SU-DHL-6 (cell line): ENCODE results near the gene PRDM7.

Source experiments
- EZH2phosphoT487 ChIP-seq: fragments of 200-600 bp; sonication (generic), shearing (Covaris generic); conservative IDR thresholded peaks from 2 replicates; pipeline ENCODE4 v1.6.1; 2018; ENCODE audit warnings: mild to moderate bottlenecking, antibody characterized with exemption, low read length, moderate library complexity, mixed read lengths
- TF ChIP-seq, protein P1 (sequence below): fragments of 200-600 bp; sonication (generic); IDR thresholded peaks from one replicate; pipeline ENCODE4 v1.5.1; 2017; ENCODE audit warnings: antibody characterized with exemption, mild to moderate bottlenecking, low read length, moderate library complexity; ENCODE audit not compliant: insufficient read depth, poor library complexity, severe bottlenecking

DNA sequence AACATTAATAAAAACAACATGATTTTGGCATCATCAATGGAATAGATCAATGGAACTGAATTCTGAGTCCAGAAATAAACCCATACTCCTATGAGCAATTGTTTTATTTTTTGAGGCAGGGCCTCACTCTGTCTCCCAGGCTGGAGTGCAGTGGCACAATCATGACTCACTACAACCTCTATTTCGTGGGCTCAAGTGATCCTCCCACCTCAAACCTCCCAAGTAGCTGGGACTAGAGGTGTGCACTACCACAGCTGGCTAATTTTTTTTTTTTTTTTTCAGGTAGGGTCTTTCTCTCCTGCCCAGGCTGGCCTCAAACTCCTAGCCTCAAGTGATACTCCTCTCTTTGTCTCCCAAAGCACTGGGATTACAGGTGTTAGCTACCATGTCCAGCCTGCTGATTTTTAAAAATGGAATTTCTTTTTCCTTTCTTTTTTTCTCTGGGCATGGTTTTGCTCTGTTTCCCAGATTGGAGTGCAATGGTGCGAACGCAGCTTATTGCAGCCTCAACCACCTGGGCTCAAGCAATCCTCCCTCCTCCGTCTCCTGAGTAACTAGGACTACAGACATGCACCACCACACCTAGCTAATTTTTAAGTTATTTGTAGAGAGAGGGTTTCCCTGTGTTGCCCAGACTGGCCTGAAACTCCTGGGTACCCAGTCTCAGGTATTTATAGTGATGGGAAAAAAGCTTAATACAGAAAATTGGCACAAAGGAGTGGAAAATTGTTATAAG lies 7.3 kb upstream of the PRDM7 start:
- TF ChIP-seq, protein P1, sequence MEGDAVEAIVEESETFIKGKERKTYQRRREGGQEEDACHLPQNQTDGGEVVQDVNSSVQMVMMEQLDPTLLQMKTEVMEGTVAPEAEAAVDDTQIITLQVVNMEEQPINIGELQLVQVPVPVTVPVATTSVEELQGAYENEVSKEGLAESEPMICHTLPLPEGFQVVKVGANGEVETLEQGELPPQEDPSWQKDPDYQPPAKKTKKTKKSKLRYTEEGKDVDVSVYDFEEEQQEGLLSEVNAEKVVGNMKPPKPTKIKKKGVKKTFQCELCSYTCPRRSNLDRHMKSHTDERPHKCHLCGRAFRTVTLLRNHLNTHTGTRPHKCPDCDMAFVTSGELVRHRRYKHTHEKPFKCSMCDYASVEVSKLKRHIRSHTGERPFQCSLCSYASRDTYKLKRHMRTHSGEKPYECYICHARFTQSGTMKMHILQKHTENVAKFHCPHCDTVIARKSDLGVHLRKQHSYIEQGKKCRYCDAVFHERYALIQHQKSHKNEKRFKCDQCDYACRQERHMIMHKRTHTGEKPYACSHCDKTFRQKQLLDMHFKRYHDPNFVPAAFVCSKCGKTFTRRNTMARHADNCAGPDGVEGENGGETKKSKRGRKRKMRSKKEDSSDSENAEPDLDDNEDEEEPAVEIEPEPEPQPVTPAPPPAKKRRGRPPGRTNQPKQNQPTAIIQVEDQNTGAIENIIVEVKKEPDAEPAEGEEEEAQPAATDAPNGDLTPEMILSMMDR = no peak
- no peak for TF ChIP-seq EZH2phosphoT487
